HepG2 (cell line): ENCODE measurements around the gene XXYLT1. TPM values are rescaled to one million over a fixed set of nuclear protein-coding genes. Genes with fewer than 3 reads are reported as not detected.

Source experiments
- ATAC-seq: fragments of 200-7000 bp; cut with Tn5 transposase; 3 replicates; pipeline ENCODE4 v1.9.1; 2020; ENCODE audit warnings: mild to moderate bottlenecking, moderate library complexity
- BruUV-seq: library from RNA; stranded (reverse); fragments of 400-500 nt; replicated peaks from 2 replicates; lab custom pipeline; 2021; lab: Mats Ljungman, UMichigan
- CTCF ChIA-PET: fragments of 300-600 bp; formaldehyde crosslinking; extraction: SDS; loops from one replicate; lab custom pipeline; 2021; ENCODE audit warnings: low total read pairs, inconsistent platforms, low intra/inter-chr PET ratio; lab: Yijun Ruan, JAX
- POLR2A ChIA-PET: fragments of 350-600 bp; sonication (Branson Sonifier 250); formaldehyde crosslinking; loops from one replicate; lab custom pipeline; 2020; ENCODE audit warnings: antibody characterized with exemption, inconsistent platforms; lab: Yijun Ruan, JAX
- DNase-seq: peaks from one replicate; pipeline ENCODE4 v3.0.0-alpha.2; 2015; ENCODE audit warnings: low spot score
- FAIRE-seq: peaks from 3 replicates; lab custom pipeline; 2011; peaks lifted over from hg19 to GRCh38; lab: Jason Lieb, UNC
- H2AFZ ChIP-seq: one replicate; pipeline ENCODE4 v1.6.1; 2011; ENCODE audit warnings: low read length, inconsistent platforms
- H3K27ac ChIP-seq: fragments of 300-600 bp; 3 replicates; pipeline ENCODE4 v1.8.0; 2011; ENCODE audit warnings: mixed run types, mild to moderate bottlenecking, mixed read lengths, low read length, inconsistent platforms; ENCODE audit not compliant: insufficient read depth; ENCODE audit errors: extremely low read length
- H3K27me3 ChIP-seq, 2 experiments: fragments of 200-600 bp in 1 of 2; 2 replicates in 1 of 2; 3 replicates in 1 of 2; pipeline versions ENCODE4 v1.6.0 to v1.8.0; 2011; ENCODE audit warnings: low read length in 2 of 2, mild to moderate bottlenecking in 2 of 2, moderate library complexity in 2 of 2, inconsistent platforms in 1 of 2; ENCODE audit not compliant: insufficient read depth in 2 of 2, control insufficient read depth in 1 of 2
- H3K36me3 ChIP-seq, 2 experiments: fragments of 200-600 bp in 1 of 2; replicated peaks in 1 of 2; 2 replicates in 1 of 2; 3 replicates in 1 of 2; pipeline versions ENCODE4 v1.5.1 to v1.8.0; 2011; ENCODE audit warnings: low read length in 2 of 2, inconsistent platforms in 1 of 2; ENCODE audit not compliant: insufficient read depth in 2 of 2, control insufficient read depth in 1 of 2
- H3K4me1 ChIP-seq: 2 replicates; pipeline ENCODE4 v1.5.1; 2012; ENCODE audit warnings: low read length, inconsistent platforms; ENCODE audit not compliant: insufficient read depth
- H3K4me2 ChIP-seq: 2 replicates; pipeline ENCODE4 v1.6.0; 2011; ENCODE audit warnings: low read depth, low read length, inconsistent platforms
- H3K4me3 ChIP-seq, 3 experiments: fragments of 200-600 bp in 1 of 3; sonication (generic), shearing (Covaris generic) in 1 of 3; replicated peaks in 1 of 3; 2 replicates each; pipeline ENCODE4 v1.5.1; 2011 to 2016; ENCODE audit warnings: low read length in 3 of 3, inconsistent platforms in 2 of 3, low read depth in 2 of 3, mild to moderate bottlenecking in 2 of 3, control low read depth in 1 of 3, mixed read lengths in 1 of 3; ENCODE audit not compliant: insufficient read depth in 1 of 3
- H3K79me2 ChIP-seq: one replicate; pipeline ENCODE4 v1.6.1; 2011; ENCODE audit warnings: low read length, inconsistent platforms; ENCODE audit not compliant: insufficient read depth
- H3K9ac ChIP-seq: 2 replicates; pipeline ENCODE4 v1.6.0; 2011; ENCODE audit warnings: mild to moderate bottlenecking, low read depth, low read length, inconsistent platforms; ENCODE audit not compliant: insufficient read depth
- H3K9me3 ChIP-seq: 2 replicates; pipeline ENCODE4 v1.5.1; 2012; ENCODE audit warnings: mild to moderate bottlenecking, low read length
- H4K20me1 ChIP-seq: 2 replicates; pipeline ENCODE4 v1.6.0; 2011; ENCODE audit warnings: inconsistent platforms, mild to moderate bottlenecking, low read length, moderate library complexity; ENCODE audit not compliant: insufficient read depth
- ATRX ChIP-seq: sonication (generic); formaldehyde crosslinking; IDR thresholded peaks from 2 replicates; pipeline ENCODE4 v1.4.0; 2020; ENCODE audit warnings: missing genetic modification reagents, borderline replicate concordance
- CBFB ChIP-seq: sonication (generic); formaldehyde crosslinking; IDR thresholded peaks from 2 replicates; pipeline ENCODE4 v1.4.0; 2020; ENCODE audit warnings: missing genetic modification reagents
- CREB1 ChIP-seq, 2 experiments: fragments of 450-650 bp in 1 of 2; IDR thresholded peaks; 2 replicates each; pipeline ENCODE4 v1.6.1; 2016 to 2017; ENCODE audit warnings: control low read depth in 1 of 2, mild to moderate bottlenecking in 1 of 2, missing compliant biosample characterization in 1 of 2, missing genetic modification characterization in 1 of 2
- ESRRA ChIP-seq: sonication (generic); formaldehyde crosslinking; IDR thresholded peaks from 2 replicates; pipeline ENCODE4 v1.5.1; 2020; ENCODE audit warnings: mild to moderate bottlenecking, low read depth, missing genetic modification reagents
- MAF1 ChIP-seq: sonication (generic); formaldehyde crosslinking; IDR thresholded peaks from 2 replicates; pipeline ENCODE4 v1.5.0; 2020; ENCODE audit warnings: missing genetic modification reagents, borderline replicate concordance
- MXD4 ChIP-seq: IDR thresholded peaks from 2 replicates; pipeline ENCODE4 v1.6.1; 2016; ENCODE audit warnings: mild to moderate bottlenecking, missing biosample characterization, missing genetic modification reagents
- NR3C1 ChIP-seq: sonication (generic); formaldehyde crosslinking; IDR thresholded peaks from 2 replicates; pipeline ENCODE4 v1.4.0; 2020; ENCODE audit warnings: missing genetic modification reagents
- SIN3A ChIP-seq: IDR thresholded peaks from 2 replicates; pipeline ENCODE4 v1.6.1; 2011; ENCODE audit warnings: low read depth, mild to moderate bottlenecking, control low read depth, low read length, borderline replicate concordance
- TBX3 ChIP-seq: fragments of 450-650 bp; IDR thresholded peaks from 2 replicates; pipeline ENCODE4 v1.6.1; 2017; ENCODE audit warnings: antibody characterized with exemption, mild to moderate bottlenecking, inconsistent platforms, borderline replicate concordance
- ZNF333 ChIP-seq: sonication (generic); formaldehyde crosslinking; IDR thresholded peaks from 2 replicates; pipeline ENCODE4 v1.4.0; 2020; ENCODE audit warnings: mild to moderate bottlenecking, missing genetic modification reagents, borderline replicate concordance
- ZNF354B ChIP-seq: sonication (generic); formaldehyde crosslinking; IDR thresholded peaks from 2 replicates; pipeline ENCODE4 v1.8.0; 2022; ENCODE audit warnings: mild to moderate bottlenecking, missing genetic modification reagents
- ZNF362 ChIP-seq: sonication (generic); formaldehyde crosslinking; IDR thresholded peaks from 2 replicates; pipeline ENCODE4 v1.4.0; 2020; ENCODE audit warnings: missing genetic modification reagents, mild to moderate bottlenecking, borderline replicate concordance
- ZNF567 ChIP-seq: sonication (generic); formaldehyde crosslinking; IDR thresholded peaks from 2 replicates; pipeline ENCODE4 v1.8.1; 2023; ENCODE audit warnings: mild to moderate bottlenecking, missing genetic modification reagents, borderline replicate concordance
- ZNF75D ChIP-seq: sonication (generic); formaldehyde crosslinking; IDR thresholded peaks from 2 replicates; pipeline ENCODE4 v1.8.1; 2023; ENCODE audit warnings: missing genetic modification reagents, mild to moderate bottlenecking, borderline replicate concordance
- WGBS: methylation state at CpG from one replicate; pipeline ENCODE4 v1.1.6; 2017; ENCODE audit warnings: low lambda C conversion rate; 5-methylcytosine and 5-hydroxymethylcytosine counted together
- in situ Hi-C: cut with HindIII; loops from 2 replicates; pipeline ENCODE4 v1.10.0; 2017; ENCODE audit warnings: low pct_unique_long_range_greater_than_20kb; ENCODE audit not compliant: extremely low pct_ligation_motif_present
- intact Hi-C: fragments of 100-400 bp; cut with micrococcal nuclease; formaldehyde crosslinking; loops from one replicate; pipeline ENCODE4 v1.10.0; 2022; ENCODE audit not compliant: unreplicated experiment
- polyA plus RNA-seq, 8 experiments: library from polyadenylated mRNA; depleted of rRNA in 3 of 8; stranded (reverse) in 7 of 8; unstranded in 1 of 8; fragments of >200 nt; fragmentation: Illumina TruSeq in 4 of 8; extraction: Trizol in 4 of 8; gene quantifications; 2 replicates each; pipeline versions ENCODE4 v1.2.1 to v1.2.3, GENCODE V29; 2011 to 2016; ENCODE audit warnings: low read depth in 4 of 8, missing spikeins in 1 of 8, mixed read lengths in 1 of 8; ENCODE audit not compliant: insufficient read depth in 1 of 8
- total RNA-seq, 5 experiments: library from RNA; depleted of rRNA; stranded (reverse); fragments of >200 nt; fragmentation: Illumina TruSeq; extraction: Trizol; gene quantifications; 2 replicates each; pipeline ENCODE4 v1.2.3, GENCODE V29; 2016; ENCODE audit warnings: low read depth in 1 of 5
- TF ChIP-seq, protein P1 (sequence below): IDR thresholded peaks from 2 replicates; pipeline ENCODE4 v1.6.1; 2016; ENCODE audit warnings: missing compliant biosample characterization, missing genetic modification reagents, borderline replicate concordance

Gene XXYLT1
- total and polyA plus RNA-seq, 2 of the 13 experiments (the other 11 are each of a cell fraction or from before 2014, with no cell fraction given) = 17.7 to 19.0 TPM

DNA sequence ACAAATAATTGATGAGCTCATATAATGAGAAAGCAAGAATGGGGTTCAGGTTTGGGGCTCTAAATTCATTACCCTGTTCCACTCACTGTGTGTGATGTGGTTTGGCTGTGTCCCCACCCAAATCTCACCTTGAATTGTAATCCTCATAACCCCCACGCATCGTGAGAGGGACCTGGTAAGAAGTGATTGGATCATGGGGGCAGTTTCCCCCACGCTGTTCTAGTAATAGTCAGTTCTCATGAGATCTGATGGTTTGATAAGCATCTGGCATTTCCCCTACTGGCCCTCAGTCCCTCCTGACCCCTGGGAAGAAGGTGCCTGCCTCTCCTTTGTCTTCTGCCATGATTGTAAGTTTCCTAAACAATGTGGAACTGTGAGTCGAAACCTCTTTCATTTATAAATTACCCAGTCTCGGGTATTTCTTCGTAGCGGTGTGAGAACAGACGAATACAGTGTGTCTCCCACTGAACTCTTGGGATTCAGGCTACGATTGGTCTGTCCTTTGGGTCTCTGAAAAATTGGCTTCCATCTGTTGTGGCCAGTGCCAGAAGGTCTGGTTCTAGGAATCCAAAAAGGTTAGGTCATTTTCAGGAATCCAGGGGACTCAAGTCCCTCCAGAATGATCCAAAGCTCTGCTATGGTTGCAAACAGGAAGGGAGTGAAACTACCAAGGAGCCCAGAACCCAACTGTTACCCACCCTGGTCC lies 87.7 kb downstream of the XXYLT1 start:
- ATAC-seq (no peak), FAIRE-seq (no peak), DNase-seq (no peak)
- 95% methylated on average over 9 of the region's 9 CpGs for WGBS
- H3K4me3 ChIP-seq = no peak overlapping the region
- H3K4me2 ChIP-seq = no peak overlapping the region
- peaks cover 51% of the 10 kb centered on the region for H3K4me1 ChIP-seq
- TF ChIP-seq CBFB (CRISPR knock-in tag) = no peak
- no peak for TF ChIP-seq ZNF567 (CRISPR knock-in tag)
- no peak for TF ChIP-seq ATRX (CRISPR knock-in tag)
- TF ChIP-seq, protein P1, sequence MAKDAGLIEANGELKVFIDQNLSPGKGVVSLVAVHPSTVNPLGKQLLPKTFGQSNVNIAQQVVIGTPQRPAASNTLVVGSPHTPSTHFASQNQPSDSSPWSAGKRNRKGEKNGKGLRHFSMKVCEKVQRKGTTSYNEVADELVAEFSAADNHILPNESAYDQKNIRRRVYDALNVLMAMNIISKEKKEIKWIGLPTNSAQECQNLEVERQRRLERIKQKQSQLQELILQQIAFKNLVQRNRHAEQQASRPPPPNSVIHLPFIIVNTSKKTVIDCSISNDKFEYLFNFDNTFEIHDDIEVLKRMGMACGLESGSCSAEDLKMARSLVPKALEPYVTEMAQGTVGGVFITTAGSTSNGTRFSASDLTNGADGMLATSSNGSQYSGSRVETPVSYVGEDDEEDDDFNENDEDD (CRISPR knock-in tag) = no peak
- no peak for TF ChIP-seq SIN3A
- TF ChIP-seq CREB1 (IDR thresholded peaks at IDR 0.05) = no peak
- TF ChIP-seq CREB1 (CRISPR knock-in tag; IDR thresholded peaks at IDR 0.05) = no peak
- no peak for TF ChIP-seq NR3C1
- peaks cover 2% of the 10 kb centered on the region for H3K79me2 ChIP-seq
- H4K20me1 ChIP-seq = no peaks in the 10 kb centered on the region
- H2AFZ ChIP-seq = no peak overlapping the region
- no peaks in the 10 kb centered on the region for H3K27me3 ChIP-seq
- CTCF ChIA-PET = no interaction called here
- H3K36me3 ChIP-seq = no peaks in the 10 kb centered on the region; a peak in 1 of 5 replicates
- no peaks in the 10 kb centered on the region for H3K9me3 ChIP-seq
- POLR2A ChIA-PET = no interaction called here
- BruUV-seq = no TSS peak
- in situ Hi-C loops = no loop called here
- no peak overlapping the region for H3K27ac ChIP-seq
- H3K9ac ChIP-seq = no peak overlapping the region
- intact Hi-C loops = no loop called here

DNA sequence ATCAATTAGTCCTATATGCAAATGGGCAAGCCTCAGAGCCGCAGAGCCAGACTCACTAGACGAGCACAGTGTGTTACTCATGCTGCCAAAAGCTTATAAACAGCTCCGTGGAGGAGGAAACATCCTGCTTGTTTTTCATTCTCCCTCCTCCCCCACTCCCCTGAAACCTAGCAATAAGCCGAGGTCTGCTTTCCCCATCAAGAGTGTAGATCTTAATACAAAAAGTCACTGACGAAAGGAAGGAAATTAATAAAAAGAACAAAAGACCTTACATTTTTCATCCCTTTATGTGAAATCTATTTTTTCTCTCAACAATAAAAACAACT lies 88.5 kb downstream of the XXYLT1 start:
- no peaks in the 10 kb centered on the region for H3K27me3 ChIP-seq
- H3K4me1 ChIP-seq = peaks cover 47% of the 10 kb centered on the region
- no peak overlapping the region for H3K9ac ChIP-seq
- 92% methylated on average over 5 of the region's 5 CpGs for WGBS
- ChIA-PET POLR2A (no interaction called here), CTCF (no interaction called here)
- FAIRE-seq = no peak
- H3K79me2 ChIP-seq = no peaks in the 10 kb centered on the region
- H3K4me3 ChIP-seq = no peak overlapping the region
- in situ Hi-C loops (no loop called here), intact Hi-C loops (no loop called here)
- no peaks in the 10 kb centered on the region; a peak in 1 of 5 replicates for H3K36me3 ChIP-seq
- no peaks in the 10 kb centered on the region for H3K9me3 ChIP-seq
- H2AFZ ChIP-seq = no peak overlapping the region
- no peak overlapping the region for H3K27ac ChIP-seq
- no peak for DNase-seq
- H4K20me1 ChIP-seq = no peaks in the 10 kb centered on the region
- no peak overlapping the region for H3K4me2 ChIP-seq
- BruUV-seq = no TSS peak
- ATAC-seq = no peak
- TF ChIP-seq TBX3 = no peak
- no peak for TF ChIP-seq ZNF354B
- TF ChIP-seq MXD4 (CRISPR knock-in tag) = no peak
- TF ChIP-seq ZNF362 (CRISPR knock-in tag) = no peak
- TF ChIP-seq ESRRA = no peak
- no peak for TF ChIP-seq ZNF75D
- no peak for TF ChIP-seq ZNF333 (CRISPR knock-in tag)
- TF ChIP-seq MAF1 = no peak
